Trophoblast cell (in vitro differentiated cells and primary cell): ENCODE data around the gene XRCC1.
"Not testable (repeated sequence)": the region's sequence is repeated elsewhere in the genome, so short reads cannot be mapped to it uniquely, and the experiment has no call there.

Experiments
- DNase-seq, 2 donors: peaks; one replicate each; pipeline ENCODE4 v3.0.0-alpha.2; 2016
- H2AFZ ChIP-seq: 2 replicates; pipeline ENCODE4 v1.6.1; 2013; ENCODE audit warnings: low read length, moderate library complexity, mild to moderate bottlenecking; ENCODE audit not compliant: insufficient read depth, poor library complexity
- H2AK5ac ChIP-seq: 2 replicates; pipeline ENCODE4 v1.6.1; 2013; ENCODE audit warnings: mild to moderate bottlenecking, low read length
- H2BK120ac ChIP-seq: 2 replicates; pipeline ENCODE4 v1.6.1; 2013; ENCODE audit warnings: low read length, mild to moderate bottlenecking, moderate library complexity; ENCODE audit not compliant: insufficient read depth, poor library complexity
- H2BK12ac ChIP-seq: 2 replicates; pipeline ENCODE4 v1.6.1; 2013; ENCODE audit warnings: mild to moderate bottlenecking, low read length, moderate library complexity
- H2BK5ac ChIP-seq: 2 replicates; pipeline ENCODE4 v1.6.1; 2013; ENCODE audit warnings: low read length, low read depth, moderate library complexity, mild to moderate bottlenecking; ENCODE audit not compliant: poor library complexity
- H3K14ac ChIP-seq: 2 replicates; pipeline ENCODE4 v1.6.1; 2013; ENCODE audit warnings: mild to moderate bottlenecking, low read length
- H3K18ac ChIP-seq: 2 replicates; pipeline ENCODE4 v1.6.1; 2013; ENCODE audit warnings: mild to moderate bottlenecking, low read length
- H3K23ac ChIP-seq: 2 replicates; pipeline ENCODE4 v1.6.1; 2013; ENCODE audit warnings: low read length
- H3K27ac ChIP-seq: 2 replicates; pipeline ENCODE4 v1.5.1; 2013; ENCODE audit warnings: low read depth, mild to moderate bottlenecking, inconsistent platforms, low read length, moderate library complexity
- H3K27me3 ChIP-seq: 2 replicates; pipeline ENCODE4 v1.6.1; 2013; ENCODE audit warnings: inconsistent platforms, mild to moderate bottlenecking, low read length, moderate library complexity; ENCODE audit not compliant: insufficient read depth
- H3K36me3 ChIP-seq, 2 experiments: 1 replicate in 1 of 2; 2 replicates in 1 of 2; pipeline ENCODE4 v1.6.1; 2013; ENCODE audit warnings: low read length in 2 of 2, mild to moderate bottlenecking in 2 of 2, moderate library complexity in 1 of 2; ENCODE audit not compliant: insufficient read depth in 2 of 2, control insufficient read depth in 1 of 2
- H3K4ac ChIP-seq: 2 replicates; pipeline ENCODE4 v1.6.1; 2013; ENCODE audit warnings: low read depth, mild to moderate bottlenecking, low read length, moderate library complexity
- H3K4me1 ChIP-seq, 2 experiments: 1 replicate in 1 of 2; 2 replicates in 1 of 2; pipeline ENCODE4 v1.6.1; 2013; ENCODE audit warnings: low read length in 2 of 2, mild to moderate bottlenecking in 2 of 2, moderate library complexity in 1 of 2; ENCODE audit not compliant: insufficient read depth in 2 of 2, control insufficient read depth in 1 of 2
- H3K4me2 ChIP-seq: 2 replicates; pipeline ENCODE4 v1.6.1; 2013; ENCODE audit warnings: inconsistent platforms, mild to moderate bottlenecking, low read length, moderate library complexity
- H3K4me3 ChIP-seq: 2 replicates; pipeline ENCODE4 v1.5.1; 2013; ENCODE audit warnings: mild to moderate bottlenecking, low read depth, low read length, inconsistent platforms
- H3K79me1 ChIP-seq: one replicate; pipeline ENCODE4 v1.6.1; 2013; ENCODE audit warnings: low read length
- H3K79me2 ChIP-seq: 2 replicates; pipeline ENCODE4 v1.6.1; 2013; ENCODE audit warnings: low read length, mild to moderate bottlenecking; ENCODE audit not compliant: control insufficient read depth, insufficient read depth, poor library complexity
- H3K9ac ChIP-seq: 2 replicates; pipeline ENCODE4 v1.6.1; 2013; ENCODE audit warnings: mild to moderate bottlenecking, low read length
- H3K9me3 ChIP-seq: 2 replicates; pipeline ENCODE4 v1.6.1; 2013; ENCODE audit warnings: low read depth, mild to moderate bottlenecking, control low read depth, inconsistent platforms, low read length; ENCODE audit not compliant: insufficient read depth
- H4K12ac ChIP-seq: 2 replicates; pipeline ENCODE4 v1.6.1; 2013; ENCODE audit warnings: low read depth, mild to moderate bottlenecking, low read length, moderate library complexity
- H4K8ac ChIP-seq: 2 replicates; pipeline ENCODE4 v1.6.1; 2013; ENCODE audit warnings: low read depth, mild to moderate bottlenecking, low read length, moderate library complexity
- H4K91ac ChIP-seq: one replicate; pipeline ENCODE4 v1.6.1; 2013; ENCODE audit warnings: low read depth, mild to moderate bottlenecking, low read length, moderate library complexity
- WGBS: extraction: QIAGEN DNeasy Blood & Tissue Kit; methylation state at CpG from one replicate; pipeline ENCODE4 v1.1.7; 2013; ENCODE audit warnings: missing lambda C conversion rate; ENCODE audit not compliant: insufficient read length, insufficient coverage; ENCODE audit errors: extremely low coverage; 5-methylcytosine and 5-hydroxymethylcytosine counted together

The XRCC1 gene

DNA sequence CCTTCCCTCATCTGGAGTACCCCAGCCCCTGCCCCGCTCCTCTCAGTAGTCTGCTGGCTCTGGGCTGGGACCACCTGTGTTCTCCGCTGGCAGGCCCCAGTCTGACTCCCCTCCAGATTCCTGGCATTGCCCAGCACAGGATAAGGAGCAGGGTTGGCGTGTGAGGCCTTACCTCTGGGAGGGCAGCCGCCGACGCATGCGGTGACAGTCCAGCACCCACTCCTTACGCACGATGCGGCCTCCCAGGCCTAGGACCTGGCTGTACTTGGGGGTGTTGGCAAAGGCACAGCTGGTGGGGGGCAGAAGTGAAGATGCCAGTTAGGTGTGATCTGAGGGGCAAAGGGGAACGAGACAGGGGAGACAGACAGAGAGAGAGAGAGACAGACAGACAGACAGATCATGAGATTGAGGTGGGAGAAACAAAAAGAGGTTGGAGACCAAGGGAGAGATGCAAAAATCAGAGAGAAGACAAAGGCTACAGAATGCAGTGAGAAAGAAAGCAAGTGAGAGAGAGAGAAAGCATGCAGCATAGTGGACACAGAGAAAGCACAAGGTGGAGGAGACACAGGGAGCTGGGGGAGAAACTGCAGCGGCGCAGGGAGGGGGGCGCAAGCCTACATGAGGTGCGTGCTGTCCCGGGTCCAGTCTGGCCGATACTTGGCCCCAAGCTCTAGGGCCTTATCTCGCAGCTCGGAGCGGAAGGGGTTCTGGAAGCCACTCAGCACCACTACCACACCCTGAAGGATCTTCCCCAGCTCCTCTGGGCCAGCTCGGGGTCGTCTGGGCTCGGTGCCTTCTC lies 23.7 kb downstream of the XRCC1 start:
- H4K8ac ChIP-seq = no peak overlapping the region
- H3K9ac ChIP-seq = no peak overlapping the region
- no peak overlapping the region for H3K4me2 ChIP-seq
- H4K91ac ChIP-seq = no peak overlapping the region
- H4K12ac ChIP-seq = no peak overlapping the region
- no peak overlapping the region for H2BK12ac ChIP-seq
- H3K9me3 ChIP-seq = no peaks in the 10 kb centered on the region
- no CpG with 5 or more reads among the region's 23 CpGs for WGBS
- no peak overlapping the region for H2BK120ac ChIP-seq
- no peak overlapping the region for H3K27ac ChIP-seq
- H3K27me3 ChIP-seq = no peaks in the 10 kb centered on the region
- H2BK5ac ChIP-seq = no peak overlapping the region
- H3K79me2 ChIP-seq = no peaks in the 10 kb centered on the region
- H3K14ac ChIP-seq = no peak overlapping the region
- peaks cover 46 to 62% of the 10 kb centered on the region in 2 experiments for H3K36me3 ChIP-seq
- DNase-seq = no peak
- H2AFZ ChIP-seq = no peak overlapping the region
- no peak overlapping the region for H3K23ac ChIP-seq
- H3K18ac ChIP-seq = no peak overlapping the region
- no peak overlapping the region for H3K4ac ChIP-seq
- H3K79me1 ChIP-seq = no peaks in the 10 kb centered on the region
- no peaks in the 10 kb centered on the region for H3K4me1 ChIP-seq
- H3K4me3 ChIP-seq = no peak overlapping the region
- H2AK5ac ChIP-seq = no peak overlapping the region

DNA sequence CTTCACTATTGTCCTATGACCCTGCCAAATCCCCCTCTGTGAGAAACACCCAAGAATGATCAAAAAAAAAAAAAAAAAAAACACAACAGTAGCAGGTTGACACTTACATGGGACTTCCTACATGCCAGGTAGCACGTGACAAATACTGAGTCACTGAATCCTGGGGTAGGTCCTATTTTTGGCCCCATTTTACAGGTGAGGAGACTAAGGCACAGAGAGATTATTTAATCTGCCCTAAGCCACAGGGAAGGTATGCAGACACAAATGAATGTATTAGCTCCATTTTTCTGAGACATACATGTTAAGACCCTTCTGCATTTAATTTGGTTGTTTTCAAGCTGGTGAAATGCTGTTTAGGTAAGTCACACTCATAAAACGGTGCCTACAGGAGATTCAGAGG lies 26.6 kb downstream of the XRCC1 start:
- no peak overlapping the region for H3K4me2 ChIP-seq
- H3K23ac ChIP-seq = no peak overlapping the region
- no peak overlapping the region for H3K27ac ChIP-seq
- no peak overlapping the region for H3K9ac ChIP-seq
- no peak overlapping the region for H4K8ac ChIP-seq
- H2AFZ ChIP-seq = no peak overlapping the region
- no peaks in the 10 kb centered on the region for H3K79me2 ChIP-seq
- no peak overlapping the region for H4K91ac ChIP-seq
- H2BK12ac ChIP-seq = no peak overlapping the region
- no peak overlapping the region for H3K4me3 ChIP-seq
- H3K27me3 ChIP-seq = no peaks in the 10 kb centered on the region
- H2BK120ac ChIP-seq = no peak overlapping the region
- H3K4me1 ChIP-seq = no peaks in the 10 kb centered on the region
- H2AK5ac ChIP-seq = no peak overlapping the region
- H3K14ac ChIP-seq = no peak overlapping the region
- H3K36me3 ChIP-seq = peaks cover 58 to 69% of the 10 kb centered on the region in 2 experiments
- no peak overlapping the region for H3K4ac ChIP-seq
- no peak overlapping the region for H2BK5ac ChIP-seq
- no peak overlapping the region for H3K18ac ChIP-seq
- no peak for DNase-seq
- no CpG with 5 or more reads among the region's 2 CpGs for WGBS
- H3K79me1 ChIP-seq = no peaks in the 10 kb centered on the region
- no peak overlapping the region for H4K12ac ChIP-seq
- H3K9me3 ChIP-seq = peaks cover 3% of the 10 kb centered on the region

DNA sequence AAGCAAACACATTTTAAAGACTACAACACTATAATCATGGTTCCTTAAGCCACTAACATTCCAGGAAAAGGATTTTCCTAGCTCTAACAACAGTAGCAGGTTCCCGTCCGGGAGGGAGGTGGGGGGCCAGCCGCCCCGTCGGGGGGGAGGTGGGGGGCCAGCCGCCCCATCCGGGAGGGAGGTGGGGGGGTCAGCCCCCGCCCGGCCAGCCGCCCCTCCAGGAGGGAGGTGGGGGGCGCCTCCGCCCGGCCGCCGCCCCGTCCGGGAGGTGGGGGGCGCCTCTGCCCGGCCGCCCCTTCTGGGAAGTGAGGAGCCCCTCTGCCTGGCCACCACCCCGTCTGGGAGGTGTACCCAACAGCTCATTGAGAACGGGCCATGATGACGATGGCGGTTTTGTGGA lies 27.4 kb downstream of the XRCC1 start:
- H4K12ac ChIP-seq, H3K79me1 ChIP-seq, DNase-seq, H3K27me3 ChIP-seq, H3K79me2 ChIP-seq, H3K18ac ChIP-seq, H3K27ac ChIP-seq, H3K4me3 ChIP-seq, H3K4me2 ChIP-seq, H3K9me3 ChIP-seq, H3K9ac ChIP-seq, H2BK12ac ChIP-seq, H3K4me1 ChIP-seq, H2BK5ac ChIP-seq, H3K4ac ChIP-seq, H3K14ac ChIP-seq, H4K8ac ChIP-seq, H2AK5ac ChIP-seq, H4K91ac ChIP-seq, H2AFZ ChIP-seq, H2BK120ac ChIP-seq, H3K23ac ChIP-seq: not testable (repeated sequence)
- no CpG with 5 or more reads among the region's 24 CpGs for WGBS
- H3K36me3 ChIP-seq = peaks cover 59 to 69% of the 10 kb centered on the region in 2 experiments

DNA sequence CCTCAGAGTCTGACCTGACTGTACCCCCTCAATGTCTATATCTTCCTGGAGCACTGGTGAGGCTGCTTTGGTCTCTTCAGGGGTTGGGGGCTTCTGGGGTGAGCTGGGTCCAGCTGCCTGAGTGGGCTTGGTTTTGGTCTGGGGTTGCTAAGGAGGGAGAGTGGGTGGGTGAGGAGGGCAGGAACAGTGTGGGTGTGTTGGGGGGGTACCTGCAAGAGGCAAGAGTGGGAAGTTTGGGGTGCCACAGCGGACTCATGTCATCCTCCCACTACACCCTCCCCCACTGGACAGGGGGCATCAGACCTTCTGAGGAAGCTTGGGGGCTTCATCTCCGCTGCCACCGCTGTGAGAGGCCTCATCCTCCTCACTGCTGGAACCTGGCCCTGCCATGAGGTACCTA lies 28.7 kb downstream of the XRCC1 start:
- H3K14ac ChIP-seq = no peak overlapping the region
- no peak for DNase-seq
- no peak overlapping the region for H3K9ac ChIP-seq
- no peaks in the 10 kb centered on the region for H3K4me1 ChIP-seq
- no peaks in the 10 kb centered on the region for H3K79me2 ChIP-seq
- no peak overlapping the region for H2AFZ ChIP-seq
- no peaks in the 10 kb centered on the region for H3K79me1 ChIP-seq
- no peak overlapping the region for H3K23ac ChIP-seq
- H3K27me3 ChIP-seq = no peaks in the 10 kb centered on the region
- H3K4me3 ChIP-seq = no peak overlapping the region
- H2BK12ac ChIP-seq = no peak overlapping the region
- H3K9me3 ChIP-seq = peaks cover 4% of the 10 kb centered on the region
- no peak overlapping the region for H2BK5ac ChIP-seq
- no peak overlapping the region for H3K4me2 ChIP-seq
- H3K18ac ChIP-seq = no peak overlapping the region
- H4K91ac ChIP-seq = no peak overlapping the region
- no peak overlapping the region for H3K27ac ChIP-seq
- peaks cover 54 to 69% of the 10 kb centered on the region in 2 experiments for H3K36me3 ChIP-seq
- H4K12ac ChIP-seq = no peak overlapping the region
- H2AK5ac ChIP-seq = no peak overlapping the region
- H4K8ac ChIP-seq = no peak overlapping the region
- H3K4ac ChIP-seq = no peak overlapping the region
- H2BK120ac ChIP-seq = no peak overlapping the region
- no CpG with 5 or more reads among the region's 3 CpGs for WGBS
